CD4-positive, CD25-positive, alpha-beta regulatory T cell (primary cell): Measurements from ENCODE around the gene KCTD18. TPM values are rescaled to one million over a fixed set of nuclear protein-coding genes. Genes with fewer than 3 reads are reported as not detected.

Experiments
- ATAC-seq, 2 donors: fragments of 150-1000 bp; cut with Tn5 transposase; one replicate each; pipeline ENCODE4 v1.10.0; 2021; ENCODE audit warnings: low read depth in 2 of 2, moderate number of reproducible peaks in 2 of 2, moderate library complexity in 1 of 2
- DNase-seq, 3 donors: peaks; one replicate each; pipeline versions ENCODE4 v3.0.0 to v3.0.0-alpha.2; 2012 to 2022; ENCODE audit warnings: mixed read lengths in 1 of 3
- H3K27ac ChIP-seq: one replicate; pipeline ENCODE4 v1.7.0; 2013; ENCODE audit warnings: mild to moderate bottlenecking, low read length; ENCODE audit not compliant: insufficient read depth, poor library complexity, severe bottlenecking
- H3K27me3 ChIP-seq: one replicate; pipeline ENCODE4 v1.7.0; 2013; ENCODE audit warnings: low read length; ENCODE audit not compliant: control insufficient read depth, insufficient read depth
- H3K36me3 ChIP-seq: one replicate; pipeline ENCODE4 v1.7.0; 2013; ENCODE audit warnings: mild to moderate bottlenecking, low read length, moderate library complexity; ENCODE audit not compliant: control insufficient read depth, insufficient read depth
- H3K4me1 ChIP-seq: 2 replicates; pipeline ENCODE4 v1.7.0; 2013; ENCODE audit warnings: mild to moderate bottlenecking, low read length; ENCODE audit not compliant: insufficient read depth, control insufficient read depth, poor library complexity, severe bottlenecking
- H3K4me3 ChIP-seq: one replicate; pipeline ENCODE4 v1.7.0; 2013; ENCODE audit warnings: low read depth, mild to moderate bottlenecking, low read length, moderate library complexity
- H3K9me3 ChIP-seq, 2 experiments: 1 replicate in 1 of 2; 2 replicates in 1 of 2; pipeline ENCODE4 v1.7.0; 2013; ENCODE audit warnings: low read length in 2 of 2, mild to moderate bottlenecking in 1 of 2, moderate library complexity in 1 of 2; ENCODE audit not compliant: control insufficient read depth in 2 of 2
- H3K27ac Mint-ChIP-seq, 3 donors: one replicate each; pipeline ENCODE4 v1.8.0; 2020 to 2022; ENCODE audit warnings: mild to moderate bottlenecking in 3 of 3, mixed read lengths in 3 of 3, moderate library complexity in 2 of 3
- H3K27me3 Mint-ChIP-seq: one replicate; pipeline ENCODE4 v1.8.0; 2022; ENCODE audit warnings: mild to moderate bottlenecking, mixed read lengths
- H3K36me3 Mint-ChIP-seq: one replicate; pipeline ENCODE4 v1.8.0; 2020; ENCODE audit warnings: mixed read lengths
- H3K4me1 Mint-ChIP-seq, 4 donors: one replicate each; pipeline ENCODE4 v1.8.0; 2020 to 2022; ENCODE audit warnings: mixed read lengths in 4 of 4, mild to moderate bottlenecking in 1 of 4
- H3K4me3 Mint-ChIP-seq, 4 donors: one replicate each; pipeline ENCODE4 v1.8.0; 2020 to 2022; ENCODE audit warnings: mild to moderate bottlenecking in 4 of 4, mixed read lengths in 4 of 4, moderate library complexity in 3 of 4
- H3K9me3 Mint-ChIP-seq, 7 donors: one replicate each; pipeline ENCODE4 v1.8.0; 2020 to 2022; ENCODE audit warnings: mixed read lengths in 7 of 7, mild to moderate bottlenecking in 3 of 7, moderate library complexity in 2 of 7
- polyA plus RNA-seq, 4 donors: library from polyadenylated mRNA; unstranded; fragments of 300-500 nt; fragmentation: Illumina TruSeq; gene quantifications; one replicate each; pipeline ENCODE4 v1.2.3, GENCODE V29; 2021
- total RNA-seq: library from RNA; stranded (reverse); gene quantifications from one replicate; pipeline ENCODE4 v1.2.3, GENCODE V29; 2022

The KCTD18 gene
- total and polyA plus RNA-seq, 5 donors from 2014 or later = 15.4 to 18.9 (median 18.2) TPM

GRCh38 chr2:200484934-200485333 is 24.9 kb downstream of the KCTD18 start:
- Mint-ChIP-seq H3K4me1 (peaks cover 0 to 6% (median 2%) of the 10 kb centered on the region in 4 donors), H3K4me3 (no peak overlapping the region), H3K36me3 (peaks cover 10% of the 10 kb centered on the region), H3K27ac (no peak overlapping the region), H3K27me3 (no peaks in the 10 kb centered on the region), H3K9me3 (no peaks in the 10 kb centered on the region)
- Histone ChIP-seq H3K4me3 (no peak overlapping the region), H3K9me3 (no peaks in the 10 kb centered on the region), H3K27ac (no peak overlapping the region), H3K4me1 (no peaks in the 10 kb centered on the region), H3K36me3 (peaks cover 9% of the 10 kb centered on the region), H3K27me3 (no peaks in the 10 kb centered on the region)
- ATAC-seq = no peak
- no peak for DNase-seq

- Histone ChIP-seq H3K4me3 (no peak overlapping the region), H3K4me1 (no peaks in the 10 kb centered on the region), H3K27ac (no peak overlapping the region), H3K27me3 (no peaks in the 10 kb centered on the region), H3K36me3 (no peaks in the 10 kb centered on the region), H3K9me3 (no peaks in the 10 kb centered on the region)
- no peak overlapping the region for H3K4me3 Mint-ChIP-seq
- H3K9me3 Mint-ChIP-seq = no peaks in the 10 kb centered on the region
- H3K27me3 Mint-ChIP-seq = no peaks in the 10 kb centered on the region
- no peak overlapping the region for H3K27ac Mint-ChIP-seq
- peaks cover 8% of the 10 kb centered on the region for H3K36me3 Mint-ChIP-seq
- peaks cover 0 to 8% (median 6%) of the 10 kb centered on the region in 4 donors for H3K4me1 Mint-ChIP-seq
- ATAC-seq = peak; percentile 26 to 35
- DNase-seq = peak in 1 of 3 donors; percentile 47
Measured at GRCh38 chr2:200483729-200484198, 26.1 kb downstream of the KCTD18 start.

- peaks cover 0 to 8% (median 6%) of the 10 kb centered on the region in 4 donors for H3K4me1 Mint-ChIP-seq
- no peak for DNase-seq
- no peak overlapping the region for H3K4me3 ChIP-seq
- no peak overlapping the region for H3K27ac Mint-ChIP-seq
- no peaks in the 10 kb centered on the region for H3K27me3 ChIP-seq
- peak overlapping the region in 1 of 4 donors; percentile 38 for H3K4me3 Mint-ChIP-seq
- no peaks in the 10 kb centered on the region for H3K9me3 ChIP-seq
- no peaks in the 10 kb centered on the region for H3K9me3 Mint-ChIP-seq
- no peaks in the 10 kb centered on the region for H3K27me3 Mint-ChIP-seq
- no peak overlapping the region for H3K27ac ChIP-seq
- H3K36me3 Mint-ChIP-seq = peaks cover 8% of the 10 kb centered on the region
- no peaks in the 10 kb centered on the region for H3K36me3 ChIP-seq
- no peak for ATAC-seq
- no peaks in the 10 kb centered on the region for H3K4me1 ChIP-seq
Measured at GRCh38 chr2:200482194-200482593, 27.7 kb downstream of the KCTD18 start.

- H3K27ac Mint-ChIP-seq = peak overlapping the region in 1 of 3 donors; percentile 64
- peak in 1 of 3 donors; percentile 58 for DNase-seq
Measured at GRCh38 chr2:200479692-200480265, 30.1 kb downstream of the KCTD18 start.

GRCh38 chr2:200477667-200478131 is 32.2 kb downstream of the KCTD18 start:
- no peaks in the 10 kb centered on the region for H3K27me3 Mint-ChIP-seq
- no peaks in the 10 kb centered on the region for H3K27me3 ChIP-seq
- no peaks in the 10 kb centered on the region for H3K9me3 Mint-ChIP-seq
- ATAC-seq = no peak
- H3K27ac Mint-ChIP-seq = no peak overlapping the region
- no peaks in the 10 kb centered on the region for H3K4me1 ChIP-seq
- H3K36me3 Mint-ChIP-seq = peaks cover 22% of the 10 kb centered on the region
- H3K4me3 Mint-ChIP-seq = no peak overlapping the region
- peaks cover 0 to 8% (median 6%) of the 10 kb centered on the region in 4 donors for H3K4me1 Mint-ChIP-seq
- peaks cover 4% of the 10 kb centered on the region for H3K36me3 ChIP-seq
- H3K27ac ChIP-seq = no peak overlapping the region
- no peak overlapping the region for H3K4me3 ChIP-seq
- DNase-seq = no peak
- H3K9me3 ChIP-seq = no peaks in the 10 kb centered on the region

More at GRCh38 chr2:200479692-200480265, 30.1 kb downstream of the KCTD18 start:
- Histone ChIP-seq H3K27ac (no peak overlapping the region), H3K4me3 (no peak overlapping the region), H3K4me1 (no peaks in the 10 kb centered on the region), H3K9me3 (no peaks in the 10 kb centered on the region), H3K27me3 (no peaks in the 10 kb centered on the region), H3K36me3 (peaks cover 4% of the 10 kb centered on the region)
- peak; percentile 29 to 58 for ATAC-seq
- H3K4me3 Mint-ChIP-seq = no peak overlapping the region
- H3K36me3 Mint-ChIP-seq = peaks cover 19% of the 10 kb centered on the region
- peaks cover 0 to 8% (median 6%) of the 10 kb centered on the region in 4 donors for H3K4me1 Mint-ChIP-seq
- no peaks in the 10 kb centered on the region for H3K9me3 Mint-ChIP-seq
- H3K27me3 Mint-ChIP-seq = no peaks in the 10 kb centered on the region

- H3K36me3 Mint-ChIP-seq = peaks cover 22% of the 10 kb centered on the region
- Histone ChIP-seq H3K9me3 (no peaks in the 10 kb centered on the region), H3K27ac (no peak overlapping the region), H3K36me3 (peaks cover 4% of the 10 kb centered on the region), H3K4me3 (no peak overlapping the region), H3K27me3 (no peaks in the 10 kb centered on the region), H3K4me1 (no peaks in the 10 kb centered on the region)
- DNase-seq = no peak
- H3K4me3 Mint-ChIP-seq = no peak overlapping the region
- ATAC-seq = no peak
- no peaks in the 10 kb centered on the region for H3K27me3 Mint-ChIP-seq
- no peaks in the 10 kb centered on the region for H3K9me3 Mint-ChIP-seq
- peaks cover 0 to 8% (median 6%) of the 10 kb centered on the region in 4 donors for H3K4me1 Mint-ChIP-seq
- H3K27ac Mint-ChIP-seq = peak overlapping the region in 1 of 3 donors; percentile 81
Measured at GRCh38 chr2:200476836-200477235, 33.0 kb downstream of the KCTD18 start.

GRCh38 chr2:200475795-200476194 is 34.1 kb downstream of the KCTD18 start:
- H3K27me3 Mint-ChIP-seq = no peaks in the 10 kb centered on the region
- no peak for DNase-seq
- H3K27ac Mint-ChIP-seq = no peak overlapping the region
- peaks cover 0 to 14% (median 6%) of the 10 kb centered on the region in 4 donors for H3K4me1 Mint-ChIP-seq
- H3K27ac ChIP-seq = no peak overlapping the region
- H3K9me3 ChIP-seq = no peaks in the 10 kb centered on the region
- H3K36me3 Mint-ChIP-seq = peaks cover 26% of the 10 kb centered on the region
- no peaks in the 10 kb centered on the region for H3K4me1 ChIP-seq
- H3K4me3 ChIP-seq = no peak overlapping the region
- H3K27me3 ChIP-seq = no peaks in the 10 kb centered on the region
- no peak overlapping the region for H3K4me3 Mint-ChIP-seq
- ATAC-seq = no peak
- no peaks in the 10 kb centered on the region for H3K9me3 Mint-ChIP-seq
- peaks cover 4% of the 10 kb centered on the region for H3K36me3 ChIP-seq
